ENCODE results near the gene SGMS1.

DNA sequence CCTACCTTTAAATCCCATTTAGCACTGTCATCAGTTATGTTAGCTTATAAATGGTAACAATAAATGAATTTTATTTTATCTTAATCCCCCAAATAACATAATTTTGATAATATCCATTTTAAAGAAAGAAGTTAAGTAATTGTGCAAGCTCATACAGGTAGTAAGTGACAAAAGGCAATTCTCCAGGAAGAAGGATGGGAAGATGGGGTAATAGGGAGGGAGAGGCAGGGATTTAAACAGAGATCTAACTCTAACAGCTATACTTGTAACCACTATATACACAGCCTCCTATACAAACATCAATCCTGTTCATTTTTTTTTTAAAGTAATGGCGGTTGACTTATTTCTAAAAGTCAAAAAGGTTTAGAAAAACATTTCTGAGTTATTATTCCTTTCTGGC is 119.4 kb downstream of the SGMS1 start:
- TF ChIP-seq, protein P1, sequence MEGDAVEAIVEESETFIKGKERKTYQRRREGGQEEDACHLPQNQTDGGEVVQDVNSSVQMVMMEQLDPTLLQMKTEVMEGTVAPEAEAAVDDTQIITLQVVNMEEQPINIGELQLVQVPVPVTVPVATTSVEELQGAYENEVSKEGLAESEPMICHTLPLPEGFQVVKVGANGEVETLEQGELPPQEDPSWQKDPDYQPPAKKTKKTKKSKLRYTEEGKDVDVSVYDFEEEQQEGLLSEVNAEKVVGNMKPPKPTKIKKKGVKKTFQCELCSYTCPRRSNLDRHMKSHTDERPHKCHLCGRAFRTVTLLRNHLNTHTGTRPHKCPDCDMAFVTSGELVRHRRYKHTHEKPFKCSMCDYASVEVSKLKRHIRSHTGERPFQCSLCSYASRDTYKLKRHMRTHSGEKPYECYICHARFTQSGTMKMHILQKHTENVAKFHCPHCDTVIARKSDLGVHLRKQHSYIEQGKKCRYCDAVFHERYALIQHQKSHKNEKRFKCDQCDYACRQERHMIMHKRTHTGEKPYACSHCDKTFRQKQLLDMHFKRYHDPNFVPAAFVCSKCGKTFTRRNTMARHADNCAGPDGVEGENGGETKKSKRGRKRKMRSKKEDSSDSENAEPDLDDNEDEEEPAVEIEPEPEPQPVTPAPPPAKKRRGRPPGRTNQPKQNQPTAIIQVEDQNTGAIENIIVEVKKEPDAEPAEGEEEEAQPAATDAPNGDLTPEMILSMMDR (IDR thresholded peaks at IDR 0.05 in 8 of 11, conservative IDR thresholded peaks at IDR 0.05 in 3 of 11), result no peak
- no peak for TF ChIP-seq POLR2AphosphoS5 (IDR thresholded peaks at IDR 0.05)
